K562 (cell line): Measurements from ENCODE around the gene KBTBD13. TPM values are rescaled to one million over a fixed set of nuclear protein-coding genes. Genes with fewer than 3 reads are reported as not detected.
"Not testable (repeated sequence)": the region's sequence is repeated elsewhere in the genome, so short reads cannot be mapped to it uniquely, and the experiment has no call there.

Source experiments
- ATAC-seq: fragments of 200-7000 bp; cut with Tn5 transposase; 3 replicates; pipeline ENCODE4 v1.9.1; 2020; ENCODE audit warnings: moderate library complexity
- BruUV-seq: library from RNA; stranded (reverse); fragments of 400-500 nt; replicated peaks from 2 replicates; lab custom pipeline; 2021; lab: Mats Ljungman, UMichigan
- CTCF ChIA-PET: fragments of 300-600 bp; formaldehyde crosslinking; extraction: SDS; loops from one replicate; lab custom pipeline; 2021; ENCODE audit warnings: low intra/inter-chr PET ratio; lab: Yijun Ruan, JAX
- POLR2A ChIA-PET: fragments of 300-600, 350-650 bp; sonication (Branson Sonifier 250); formaldehyde crosslinking; extraction: SDS; loops from one replicate; lab custom pipeline; 2021; ENCODE audit warnings: antibody characterized with exemption, inconsistent platforms; lab: Yijun Ruan, JAX
- DNase-seq, 4 experiments: peaks; one replicate each; pipeline versions ENCODE4 v3.0.0 to v3.0.0-alpha.2; 2011 to 2018; ENCODE audit warnings: low spot score in 3 of 4, mixed read lengths in 3 of 4; ENCODE audit errors: extremely low read depth in 1 of 4
- FAIRE-seq: peaks from 2 replicates; lab custom pipeline; 2011; peaks lifted over from hg19 to GRCh38; lab: Jason Lieb, UNC
- H2AFZ ChIP-seq: 2 replicates; pipeline ENCODE4 v1.6.0; 2011; ENCODE audit warnings: low read depth, low read length, control low read depth, inconsistent platforms
- H3K27ac ChIP-seq: fragments of 200-600 bp; 3 replicates; pipeline ENCODE4 v1.8.0; 2011; ENCODE audit warnings: low read depth, mild to moderate bottlenecking, control low read depth, inconsistent platforms, low read length, moderate library complexity, mixed read lengths; ENCODE audit errors: extremely low read depth
- H3K27me3 ChIP-seq, 2 experiments: fragments of 300-600 bp in 1 of 2; 2 replicates in 1 of 2; 3 replicates in 1 of 2; pipeline versions ENCODE4 v1.6.0 to v1.8.0; 2011; ENCODE audit warnings: inconsistent platforms in 2 of 2, low read length in 2 of 2, mild to moderate bottlenecking in 1 of 2, mixed read lengths in 1 of 2, moderate library complexity in 1 of 2; ENCODE audit not compliant: control insufficient read depth in 2 of 2, insufficient read depth in 2 of 2
- H3K36me3 ChIP-seq: fragments of 300-600 bp; 3 replicates; pipeline ENCODE4 v1.8.0; 2011; ENCODE audit warnings: mild to moderate bottlenecking, low read length, inconsistent platforms; ENCODE audit not compliant: control insufficient read depth, insufficient read depth
- H3K4me1 ChIP-seq, 2 experiments: fragments of 200-600 bp in 1 of 2; replicated peaks in 1 of 2; 2 replicates in 1 of 2; 3 replicates in 1 of 2; pipeline versions ENCODE4 v1.5.1 to v1.8.0; 2011; ENCODE audit warnings: inconsistent platforms in 2 of 2, low read length in 2 of 2, mild to moderate bottlenecking in 1 of 2, mixed read lengths in 1 of 2, moderate library complexity in 1 of 2; ENCODE audit not compliant: control insufficient read depth in 2 of 2, insufficient read depth in 2 of 2
- H3K4me2 ChIP-seq: 2 replicates; pipeline ENCODE4 v1.6.1; 2011; ENCODE audit warnings: low read length, control low read depth, inconsistent platforms, mixed read lengths; ENCODE audit not compliant: insufficient read depth
- H3K4me3 ChIP-seq: fragments of 200-600 bp; sonication (generic), shearing (Covaris generic); 2 replicates; pipeline ENCODE4 v1.5.1; 2016; ENCODE audit warnings: control low read depth, inconsistent platforms
- H3K79me2 ChIP-seq: fragments of 200-600 bp; 3 replicates; pipeline ENCODE4 v1.8.0; 2011; ENCODE audit warnings: low read length, inconsistent platforms; ENCODE audit not compliant: control insufficient read depth, insufficient read depth
- H3K9ac ChIP-seq, 2 experiments: 2 replicates each; pipeline versions ENCODE4 v1.6.0 to v1.6.1; 2011; ENCODE audit warnings: low read depth in 2 of 2, low read length in 2 of 2, control low read depth in 1 of 2, inconsistent platforms in 1 of 2, mild to moderate bottlenecking in 1 of 2, mixed read lengths in 1 of 2; ENCODE audit not compliant: insufficient read depth in 1 of 2
- H3K9me1 ChIP-seq: one replicate; pipeline ENCODE4 v1.6.0; 2011; ENCODE audit warnings: inconsistent platforms, mild to moderate bottlenecking, low read length, moderate library complexity; ENCODE audit not compliant: control insufficient read depth, insufficient read depth
- H3K9me3 ChIP-seq: replicated peaks from 2 replicates; pipeline ENCODE4 v1.5.1; 2011; ENCODE audit warnings: low read depth, low read length, inconsistent platforms; ENCODE audit not compliant: control insufficient read depth, insufficient read depth
- H4K20me1 ChIP-seq: replicated peaks from 2 replicates; pipeline ENCODE4 v1.6.1; 2011; ENCODE audit warnings: low read length, inconsistent platforms, mixed read lengths; ENCODE audit not compliant: control insufficient read depth, insufficient read depth
- NFYB ChIP-seq: IDR thresholded peaks from 2 replicates; pipeline ENCODE4 v1.6.1; 2011; ENCODE audit warnings: mild to moderate bottlenecking, moderate library complexity; ENCODE audit not compliant: insufficient read length; ENCODE audit errors: extremely low read depth
- WGBS: fragments of 100-300 bp; shearing (Covaris generic); methylation state at CpG from one replicate; pipeline ENCODE4 v1.1.6; 2016; ENCODE audit warnings: low coverage, mixed read lengths; ENCODE audit not compliant: insufficient coverage; ENCODE audit errors: missing lambda C conversion rate; 5-methylcytosine and 5-hydroxymethylcytosine counted together
- in situ Hi-C: fragments of 300-500 bp; cut with MboI; formaldehyde crosslinking; loops from 4 replicates; pipeline ENCODE4 v1.15.0; 2018; ENCODE audit warnings: inconsistent platforms, mixed read lengths
- intact Hi-C: fragments of 100-400 bp; cut with micrococcal nuclease; formaldehyde crosslinking; loops from 2 replicates; pipeline ENCODE4 v1.14.2; 2022
- polyA plus RNA-seq, 8 experiments: library from polyadenylated mRNA; depleted of rRNA in 4 of 8; stranded (reverse) in 5 of 8; unstranded in 3 of 8; fragments of >200 nt; fragmentation: Nextera tagmentation in 2 of 8; fragmentation: Illumina TruSeq in 1 of 8; extraction: Ambion mirVana in 2 of 8; extraction: Trizol in 1 of 8; gene quantifications; 2 replicates each; pipeline versions ENCODE4 v1.2.1 to v1.2.3, GENCODE V29; 2011 to 2014; ENCODE audit warnings: inconsistent platforms in 1 of 8, missing spikeins in 1 of 8
- total RNA-seq, 7 experiments: library from RNA; depleted of rRNA in 6 of 7; stranded (reverse); fragments of >200 nt in 6 of 7; fragmentation: Illumina TruSeq in 2 of 7; extraction: Trizol in 2 of 7; gene quantifications; 2 replicates each; pipeline versions ENCODE4 v1.2.1 to v1.2.3, GENCODE V29; 2011 to 2021; ENCODE audit warnings: low replicate concordance in 1 of 7

KBTBD13 gene
- total and polyA plus RNA-seq, 9 of the 15 experiments (the other 6 are each of a cell fraction or from before 2014, with no cell fraction given) = 0.07 to 0.13 (median 0.10) TPM; not detected in 3

GRCh38 chr15:65074946-65075345, 1.6 kb upstream of the KBTBD13 start:
- H4K20me1 ChIP-seq, H2AFZ ChIP-seq, H3K9me1 ChIP-seq, H3K9me3 ChIP-seq, H3K9ac ChIP-seq, H3K79me2 ChIP-seq, DNase-seq, H3K36me3 ChIP-seq, FAIRE-seq, H3K4me3 ChIP-seq, ATAC-seq, H3K27ac ChIP-seq, BruUV-seq, intact Hi-C loops, CTCF ChIA-PET, H3K4me2 ChIP-seq, in situ Hi-C loops: not testable (repeated sequence)
- POLR2A ChIA-PET = interaction anchor here (0.9 kb wide), 1 partner anchor 9 kb away, joined by 4 read pairs; no protein-coding TSS in a partner anchor
- peaks cover 4 to 22% of the 10 kb centered on the region in 2 experiments; a peak in 3 of 5 replicates for H3K27me3 ChIP-seq
- H3K4me1 ChIP-seq = peaks cover 0 to 16% of the 10 kb centered on the region in 2 experiments; a peak in 2 of 5 replicates
- WGBS = 40% methylated on average over 5 of the region's 22 CpGs

GRCh38 chr15:65075607-65076395, 745 bp upstream of the KBTBD13 start:
- H3K4me3 ChIP-seq, H3K36me3 ChIP-seq, H3K4me2 ChIP-seq, H3K9me3 ChIP-seq, H4K20me1 ChIP-seq, CTCF ChIA-PET, H3K79me2 ChIP-seq, H3K9ac ChIP-seq, DNase-seq, intact Hi-C loops, BruUV-seq, H3K27ac ChIP-seq, ATAC-seq, FAIRE-seq, H2AFZ ChIP-seq, in situ Hi-C loops, H3K9me1 ChIP-seq: not testable (repeated sequence)
- 13% methylated on average over 11 of the region's 12 CpGs for WGBS
- Histone ChIP-seq H3K27me3 (peaks cover 4 to 21% of the 10 kb centered on the region in 2 experiments; a peak in 3 of 5 replicates), H3K4me1 (peaks cover 0 to 16% of the 10 kb centered on the region in 2 experiments; a peak in 2 of 5 replicates)
- POLR2A ChIA-PET = interaction anchor here (0.6 to 0.9 kb wide), 3 partner anchors 10 to 229 kb away, joined by 3 to 4 read pairs (median 4); no protein-coding TSS in a partner anchor
- peak; percentile 35 for TF ChIP-seq NFYB
